ENCODE results near the gene CYP4F12. TPM values are rescaled to one million over a fixed set of nuclear protein-coding genes. Genes with fewer than 3 reads are reported as not detected.

The CYP4F12 gene
- total and polyA plus RNA-seq, 2 donors (not counting 3 experiments of a cell fraction or from before 2014, with no cell fraction given): not detected

DNA sequence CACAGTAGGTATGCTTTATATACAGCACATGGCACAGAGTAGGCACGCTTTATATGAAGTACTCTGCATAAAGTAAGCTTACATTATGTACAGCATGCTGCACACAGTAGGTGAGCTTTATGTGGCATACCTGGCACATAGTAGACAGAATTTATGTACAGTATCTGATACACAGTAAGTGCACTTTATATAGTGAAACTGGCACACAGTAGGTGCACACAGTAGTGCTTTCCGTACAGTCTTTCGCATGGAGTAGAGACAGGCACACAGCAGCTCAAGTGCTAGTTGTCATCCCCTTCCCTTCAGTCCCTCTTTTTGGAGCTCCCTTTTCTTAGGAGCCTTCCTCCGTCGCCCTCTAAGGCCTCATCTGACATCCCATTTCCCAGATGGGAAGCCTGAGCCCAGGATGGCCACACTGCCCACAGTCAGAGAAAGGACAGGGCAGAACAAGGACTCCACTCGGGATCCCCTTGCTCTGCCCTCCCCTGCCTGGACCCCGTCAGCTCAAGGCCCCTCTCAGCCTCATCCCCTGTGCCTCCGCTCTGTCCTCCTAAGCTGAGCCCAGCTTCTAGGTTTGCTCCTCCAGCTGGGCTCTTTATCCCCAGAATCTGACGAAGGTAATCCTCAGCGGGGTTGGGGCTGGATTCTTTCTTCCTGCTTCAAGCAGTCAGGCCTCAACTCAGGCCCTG lies 852 bp upstream of the CYP4F12 start:
- Histone ChIP-seq H3K4me3 (replicated peaks in 1 of 3; ENCODE audit: insufficient read depth in 1 of 3, low read depth in 1 of 3, low read length in 3 of 3) (no peak overlapping the region), H3K4me1 (ENCODE audit: control insufficient read depth, extremely low read depth, insufficient read depth, low read length) (no peaks in the 10 kb centered on the region), H4K20me1 (replicated peaks; ENCODE audit: control insufficient read depth, extremely low read depth, insufficient read depth, low read length) (no peaks in the 10 kb centered on the region), H3K9me3 (replicated peaks; ENCODE audit: control insufficient read depth, insufficient read depth, low read length) (no peaks in the 10 kb centered on the region), H3K36me3 (ENCODE audit: control insufficient read depth in 2 of 2, extremely low read depth in 1 of 2, insufficient read depth in 2 of 2, low read length in 2 of 2) (no peaks in the 10 kb centered on the region), H3K4me2 (ENCODE audit: insufficient read depth, low read length) (no peak overlapping the region), H3K9me1 (replicated peaks; ENCODE audit: control insufficient read depth, extremely low read depth, insufficient read depth, low read length) (no peaks in the 10 kb centered on the region), H3K27me3 (ENCODE audit: control insufficient read depth in 2 of 2, insufficient read depth in 2 of 2, low read length in 2 of 2) (no peaks in the 10 kb centered on the region), H2AFZ (ENCODE audit: low read depth, low read length) (no peak overlapping the region), H3K27ac (ENCODE audit: insufficient read depth, low read depth, low read length) (no peak overlapping the region), H3K79me2 (ENCODE audit: control insufficient read depth, insufficient read depth, low read length) (no peaks in the 10 kb centered on the region), H3K9ac (replicated peaks; ENCODE audit: extremely low read depth, insufficient read depth, low read length) (no peak overlapping the region)
- ChIA-PET CTCF (no interaction called here), POLR2A (no interaction called here)
- dilution Hi-C loops (cut with MboI; ENCODE audit: extremely low pct_ligation_motif_present, low sequenced_read_pairs) (no loop called here), intact Hi-C loops (cut with micrococcal nuclease) (no loop called here)
- TF ChIP-seq MYC (IDR thresholded peaks at IDR 0.05; ENCODE audit: low read depth, low read length) (no peak), POLR2A (IDR thresholded peaks at IDR 0.05; ENCODE audit: low read depth, low read length) (no peak), POLR2AphosphoS5 (IDR thresholded peaks at IDR 0.05; ENCODE audit: insufficient read depth, low read depth, low read length) (no peak), JUN (IDR thresholded peaks at IDR 0.05; ENCODE audit: borderline replicate concordance, insufficient read depth, insufficient read length, low read depth) (no peak), FOS (IDR thresholded peaks at IDR 0.05; ENCODE audit: borderline replicate concordance, insufficient read depth, low read length) (no peak), EZH2 (IDR thresholded peaks at IDR 0.05; ENCODE audit: borderline replicate concordance, low read depth, low read length, severe bottlenecking) (no peak), GATA2 (IDR thresholded peaks at IDR 0.05; ENCODE audit: insufficient read depth, insufficient read length, low read depth, low read length) (no peak)
- TF ChIP-seq, protein P1, sequence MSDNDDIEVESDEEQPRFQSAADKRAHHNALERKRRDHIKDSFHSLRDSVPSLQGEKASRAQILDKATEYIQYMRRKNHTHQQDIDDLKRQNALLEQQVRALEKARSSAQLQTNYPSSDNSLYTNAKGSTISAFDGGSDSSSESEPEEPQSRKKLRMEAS (IDR thresholded peaks at IDR 0.05; ENCODE audit: insufficient read depth, insufficient read length): no peak
- TF ChIP-seq, protein P2, sequence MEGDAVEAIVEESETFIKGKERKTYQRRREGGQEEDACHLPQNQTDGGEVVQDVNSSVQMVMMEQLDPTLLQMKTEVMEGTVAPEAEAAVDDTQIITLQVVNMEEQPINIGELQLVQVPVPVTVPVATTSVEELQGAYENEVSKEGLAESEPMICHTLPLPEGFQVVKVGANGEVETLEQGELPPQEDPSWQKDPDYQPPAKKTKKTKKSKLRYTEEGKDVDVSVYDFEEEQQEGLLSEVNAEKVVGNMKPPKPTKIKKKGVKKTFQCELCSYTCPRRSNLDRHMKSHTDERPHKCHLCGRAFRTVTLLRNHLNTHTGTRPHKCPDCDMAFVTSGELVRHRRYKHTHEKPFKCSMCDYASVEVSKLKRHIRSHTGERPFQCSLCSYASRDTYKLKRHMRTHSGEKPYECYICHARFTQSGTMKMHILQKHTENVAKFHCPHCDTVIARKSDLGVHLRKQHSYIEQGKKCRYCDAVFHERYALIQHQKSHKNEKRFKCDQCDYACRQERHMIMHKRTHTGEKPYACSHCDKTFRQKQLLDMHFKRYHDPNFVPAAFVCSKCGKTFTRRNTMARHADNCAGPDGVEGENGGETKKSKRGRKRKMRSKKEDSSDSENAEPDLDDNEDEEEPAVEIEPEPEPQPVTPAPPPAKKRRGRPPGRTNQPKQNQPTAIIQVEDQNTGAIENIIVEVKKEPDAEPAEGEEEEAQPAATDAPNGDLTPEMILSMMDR (IDR thresholded peaks at IDR 0.05; ENCODE audit: extremely low read depth in 1 of 2, insufficient read depth in 1 of 2, low read depth in 1 of 2, low read length in 2 of 2): no peak
- BruUV-seq (replicated peaks): no TSS peak
- DNase-seq (ENCODE audit: low read depth, low spot score) (no peak), FAIRE-seq (no peak)
